Natural killer cell (primary cell): ENCODE measurements around the gene FGF4. TPM values are rescaled to one million over a fixed set of nuclear protein-coding genes. Genes with fewer than 3 reads are reported as not detected.

Experiments
- ATAC-seq, 3 donors: fragments of 150-1000 bp in 2 of 3; fragments of 200-7000 bp in 1 of 3; cut with Tn5 transposase; 1 replicate in 1 of 3; 2 replicates in 2 of 3; pipeline ENCODE4 v1.10.0; 2021; ENCODE audit warnings: mild to moderate bottlenecking in 2 of 3, moderate library complexity in 2 of 3
- DNase-seq, 2 donors: peaks; one replicate each; pipeline versions ENCODE4 v3.0.0 to v3.0.0-alpha.2; 2013 to 2021; ENCODE audit warnings: mixed read lengths in 1 of 2
- H3K27ac ChIP-seq: one replicate; pipeline ENCODE4 v1.5.1; 2013; ENCODE audit warnings: mild to moderate bottlenecking, low read length
- H3K27me3 ChIP-seq: one replicate; pipeline ENCODE4 v1.6.1; 2013; ENCODE audit warnings: low read length; ENCODE audit not compliant: control insufficient read depth, insufficient read depth
- H3K36me3 ChIP-seq: one replicate; pipeline ENCODE4 v1.6.1; 2013; ENCODE audit warnings: low read length; ENCODE audit not compliant: control insufficient read depth, insufficient read depth
- H3K4me1 ChIP-seq: one replicate; pipeline ENCODE4 v1.6.1; 2013; ENCODE audit warnings: low read length; ENCODE audit not compliant: control insufficient read depth, insufficient read depth
- H3K4me3 ChIP-seq: one replicate; pipeline ENCODE4 v1.5.1; 2013; ENCODE audit warnings: low read length
- H3K9me3 ChIP-seq: one replicate; pipeline ENCODE4 v1.6.1; 2013; ENCODE audit warnings: low read length; ENCODE audit not compliant: control insufficient read depth, insufficient read depth
- H3K27ac Mint-ChIP-seq, 2 donors: one replicate each; pipeline ENCODE4 v1.8.0; 2022; ENCODE audit warnings: mild to moderate bottlenecking in 2 of 2, mixed read lengths in 2 of 2, moderate library complexity in 1 of 2
- H3K27me3 Mint-ChIP-seq, 2 donors: one replicate each; pipeline ENCODE4 v1.8.0; 2022; ENCODE audit warnings: low read depth in 2 of 2, mixed read lengths in 2 of 2
- H3K36me3 Mint-ChIP-seq: one replicate; pipeline ENCODE4 v1.8.0; 2022; ENCODE audit warnings: mixed read lengths
- H3K4me1 Mint-ChIP-seq, 2 donors: one replicate each; pipeline ENCODE4 v1.8.0; 2022; ENCODE audit warnings: mixed read lengths in 2 of 2
- H3K4me3 Mint-ChIP-seq: one replicate; pipeline ENCODE4 v1.8.0; 2022; ENCODE audit warnings: mild to moderate bottlenecking, moderate library complexity, mixed read lengths
- H3K9me3 Mint-ChIP-seq, 2 donors: one replicate each; pipeline ENCODE4 v1.8.0; 2022; ENCODE audit warnings: mixed read lengths in 2 of 2
- WGBS: methylation state at CpG from one replicate; pipeline ENCODE4 v1.1.7; 2013; ENCODE audit warnings: missing lambda C conversion rate; ENCODE audit not compliant: insufficient coverage; 5-methylcytosine and 5-hydroxymethylcytosine counted together
- intact Hi-C: fragments of 100-400 bp; cut with micrococcal nuclease; formaldehyde crosslinking; loops from one replicate; pipeline ENCODE4 v1.14.2; 2022
- total RNA-seq, 4 donors: library from RNA; stranded (reverse); fragments of 120-200 nt in 1 of 4; gene quantifications; one replicate each; pipeline versions ENCODE4 v1.2.3 to v1.2.4, GENCODE V29; 2013 to 2022
- TF ChIP-seq, protein P1 (sequence below): fragments of 200-600 bp; IDR thresholded peaks from one replicate; pipeline ENCODE4 v1.8.0; 2022; ENCODE audit warnings: antibody characterized with exemption

The FGF4 gene
- total RNA-seq, 3 donors from 2014 or later (not counting 1 experiment from before 2014, with no cell fraction given) = not detected

DNA sequence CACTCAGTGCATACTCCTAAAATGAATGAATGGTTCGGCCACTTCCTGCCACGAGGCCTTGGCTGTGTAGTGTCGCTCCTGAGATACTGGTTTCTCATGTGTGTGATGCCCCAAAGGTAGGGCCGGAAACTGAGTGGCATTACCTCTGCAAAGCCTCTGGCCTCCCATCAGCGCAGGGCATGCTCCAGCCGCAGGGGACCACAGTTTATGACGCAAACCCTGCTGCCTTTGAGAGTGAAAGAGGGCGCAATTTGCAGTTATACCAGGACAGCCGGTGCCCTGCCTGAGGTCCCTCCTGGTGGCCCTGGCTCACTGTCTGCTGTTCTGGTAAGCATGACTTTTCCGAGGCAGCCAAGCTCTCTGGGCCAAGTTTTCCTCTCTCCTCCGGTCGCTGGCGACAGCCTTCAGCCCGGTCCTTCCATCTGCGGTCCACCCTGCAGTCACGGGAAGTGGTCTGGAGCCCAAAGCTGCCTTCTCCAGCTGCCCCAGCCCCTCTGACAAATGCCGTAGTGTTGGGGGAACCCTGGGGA, 46.4 kb upstream of the FGF4 start:
- H3K36me3 Mint-ChIP-seq = no peaks in the 10 kb centered on the region
- ATAC-seq (no peak), DNase-seq (no peak)
- H3K4me1 Mint-ChIP-seq = peaks cover 0 to 6% of the 10 kb centered on the region in 2 donors
- H3K27me3 ChIP-seq = peaks cover 6% of the 10 kb centered on the region
- H3K4me3 ChIP-seq = no peak overlapping the region
- H3K27ac ChIP-seq = no peak overlapping the region
- WGBS = 77% methylated on average over 17 of the region's 17 CpGs
- no peaks in the 10 kb centered on the region for H3K9me3 ChIP-seq
- intact Hi-C loops = no loop called here
- H3K27me3 Mint-ChIP-seq = peaks cover 21 to 24% of the 10 kb centered on the region in 2 donors
- H3K36me3 ChIP-seq = no peaks in the 10 kb centered on the region
- H3K27ac Mint-ChIP-seq = no peak overlapping the region
- TF ChIP-seq, protein P1, sequence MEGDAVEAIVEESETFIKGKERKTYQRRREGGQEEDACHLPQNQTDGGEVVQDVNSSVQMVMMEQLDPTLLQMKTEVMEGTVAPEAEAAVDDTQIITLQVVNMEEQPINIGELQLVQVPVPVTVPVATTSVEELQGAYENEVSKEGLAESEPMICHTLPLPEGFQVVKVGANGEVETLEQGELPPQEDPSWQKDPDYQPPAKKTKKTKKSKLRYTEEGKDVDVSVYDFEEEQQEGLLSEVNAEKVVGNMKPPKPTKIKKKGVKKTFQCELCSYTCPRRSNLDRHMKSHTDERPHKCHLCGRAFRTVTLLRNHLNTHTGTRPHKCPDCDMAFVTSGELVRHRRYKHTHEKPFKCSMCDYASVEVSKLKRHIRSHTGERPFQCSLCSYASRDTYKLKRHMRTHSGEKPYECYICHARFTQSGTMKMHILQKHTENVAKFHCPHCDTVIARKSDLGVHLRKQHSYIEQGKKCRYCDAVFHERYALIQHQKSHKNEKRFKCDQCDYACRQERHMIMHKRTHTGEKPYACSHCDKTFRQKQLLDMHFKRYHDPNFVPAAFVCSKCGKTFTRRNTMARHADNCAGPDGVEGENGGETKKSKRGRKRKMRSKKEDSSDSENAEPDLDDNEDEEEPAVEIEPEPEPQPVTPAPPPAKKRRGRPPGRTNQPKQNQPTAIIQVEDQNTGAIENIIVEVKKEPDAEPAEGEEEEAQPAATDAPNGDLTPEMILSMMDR = no peak
- H3K4me1 ChIP-seq = peaks cover 2% of the 10 kb centered on the region
- H3K9me3 Mint-ChIP-seq = no peaks in the 10 kb centered on the region
- H3K4me3 Mint-ChIP-seq = no peak overlapping the region

DNA sequence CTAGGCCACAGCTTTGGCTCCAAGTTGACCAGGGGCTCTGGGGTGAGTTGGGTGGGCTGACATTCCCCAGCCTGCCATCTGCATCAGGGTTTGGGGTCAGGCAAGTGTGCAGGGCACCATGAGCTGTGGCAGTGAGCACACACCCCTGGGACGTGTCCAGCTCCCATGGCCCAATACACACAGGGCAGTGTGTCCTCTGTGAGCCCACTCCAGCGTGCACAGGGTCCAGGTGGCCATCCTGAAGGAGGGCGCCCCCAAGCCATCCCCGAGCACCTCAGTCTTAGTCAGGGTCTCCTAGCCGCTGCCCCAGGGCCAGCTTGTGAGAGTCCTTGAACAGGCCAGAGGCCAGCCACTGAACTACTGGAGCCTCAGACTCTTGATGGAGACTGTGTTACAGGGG, 45.3 kb upstream of the FGF4 start:
- Histone ChIP-seq H3K9me3 (no peaks in the 10 kb centered on the region), H3K4me3 (no peak overlapping the region), H3K36me3 (no peaks in the 10 kb centered on the region), H3K27me3 (peaks cover 8% of the 10 kb centered on the region), H3K27ac (no peak overlapping the region), H3K4me1 (peaks cover 2% of the 10 kb centered on the region)
- Mint-ChIP-seq H3K27me3 (peaks cover 25 to 32% of the 10 kb centered on the region in 2 donors), H3K4me1 (peaks cover 0 to 6% of the 10 kb centered on the region in 2 donors), H3K4me3 (no peak overlapping the region), H3K27ac (no peak overlapping the region), H3K36me3 (no peaks in the 10 kb centered on the region), H3K9me3 (no peaks in the 10 kb centered on the region)
- intact Hi-C loops = no loop called here
- no peak for ATAC-seq
- 76% methylated on average over 5 of the region's 5 CpGs for WGBS
- TF ChIP-seq, protein P1 = no peak
- no peak for DNase-seq

DNA sequence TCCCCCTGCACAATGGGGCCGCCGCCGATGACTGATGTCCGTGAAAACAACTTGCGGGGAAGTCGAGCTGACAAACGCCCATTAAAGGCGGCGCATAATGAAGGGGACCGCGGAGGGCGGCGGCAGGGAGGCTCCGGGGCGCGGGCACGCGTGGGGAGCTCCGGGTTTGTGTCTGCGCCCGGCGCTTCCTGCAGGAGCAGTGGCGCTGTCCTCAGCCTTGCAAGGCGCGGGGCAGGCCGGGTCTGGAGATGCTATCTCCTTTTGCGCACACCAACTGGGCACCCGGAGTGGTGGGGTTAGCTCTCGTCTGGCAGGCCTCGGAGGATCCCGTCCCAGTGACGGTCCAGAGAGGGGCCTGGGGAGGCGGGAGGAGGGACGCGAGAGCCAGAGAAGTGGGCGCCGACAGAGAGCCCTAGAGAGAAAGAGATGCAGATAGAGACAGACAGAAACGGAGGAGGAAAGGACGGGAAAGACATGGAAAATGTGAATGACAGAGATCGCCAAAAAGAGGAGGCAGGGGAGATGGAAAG, 44.5 kb upstream of the FGF4 start:
- TF ChIP-seq, protein P1 = no peak
- Mint-ChIP-seq H3K4me3 (no peak overlapping the region), H3K27me3 (peaks cover 25 to 32% of the 10 kb centered on the region in 2 donors), H3K4me1 (peaks cover 0 to 6% of the 10 kb centered on the region in 2 donors), H3K27ac (no peak overlapping the region), H3K36me3 (no peaks in the 10 kb centered on the region), H3K9me3 (no peaks in the 10 kb centered on the region)
- peaks cover 8% of the 10 kb centered on the region for H3K27me3 ChIP-seq
- H3K36me3 ChIP-seq = no peaks in the 10 kb centered on the region
- peaks cover 2% of the 10 kb centered on the region for H3K4me1 ChIP-seq
- H3K9me3 ChIP-seq = no peaks in the 10 kb centered on the region
- H3K27ac ChIP-seq = no peak overlapping the region
- ATAC-seq = no peak
- H3K4me3 ChIP-seq = no peak overlapping the region
- WGBS = 7% methylated on average over 40 of the region's 40 CpGs
- intact Hi-C loops = no loop called here
- no peak for DNase-seq
